Endothelial cell of umbilical vein (primary cell): Measurements from ENCODE around the gene SETD9. TPM values are rescaled to one million over a fixed set of nuclear protein-coding genes. Genes with fewer than 3 reads are reported as not detected.

Source experiments
- BruUV-seq: library from RNA; stranded (reverse); fragments of 400-500 nt; replicated peaks from 2 replicates; lab custom pipeline; 2021; lab: Mats Ljungman, UMichigan
- CTCF ChIA-PET: fragments of 300-600, 350-600 bp; sonication (Branson Sonifier 250); formaldehyde crosslinking; loops from one replicate; lab custom pipeline; 2021; ENCODE audit warnings: antibody characterized with exemption, inconsistent platforms; lab: Charles Lee
- POLR2A ChIA-PET: fragments of 300-600, 350-600 bp; sonication (Branson Sonifier 250); formaldehyde crosslinking; loops from one replicate; lab custom pipeline; 2021; ENCODE audit warnings: antibody characterized with exemption, inconsistent platforms; lab: Charles Lee
- DNase-seq: peaks from one replicate; pipeline ENCODE4 v3.0.0-alpha.2; 2011; ENCODE audit warnings: low read depth, low spot score
- FAIRE-seq: peaks from 2 replicates; lab custom pipeline; 2011; peaks lifted over from hg19 to GRCh38; lab: Jason Lieb, UNC
- H2AFZ ChIP-seq: 2 replicates; pipeline ENCODE4 v1.6.0; 2012; ENCODE audit warnings: low read depth, low read length, control low read depth, inconsistent platforms
- H3K27ac ChIP-seq: 2 replicates; pipeline ENCODE4 v1.5.1; 2011; ENCODE audit warnings: low read depth, mild to moderate bottlenecking, control low read depth, low read length, moderate library complexity; ENCODE audit not compliant: insufficient read depth
- H3K27me3 ChIP-seq, 2 experiments: 2 replicates each; pipeline versions ENCODE4 v1.6.0 to v1.6.1; 2011; ENCODE audit warnings: low read length in 2 of 2, mixed read lengths in 1 of 2; ENCODE audit not compliant: control insufficient read depth in 2 of 2, insufficient read depth in 2 of 2
- H3K36me3 ChIP-seq, 2 experiments: 2 replicates in 1 of 2; 3 replicates in 1 of 2; pipeline ENCODE4 v1.5.1; 2011; ENCODE audit warnings: low read length in 2 of 2, mild to moderate bottlenecking in 1 of 2, moderate library complexity in 1 of 2; ENCODE audit not compliant: control insufficient read depth in 2 of 2, insufficient read depth in 2 of 2; ENCODE audit errors: extremely low read depth in 1 of 2
- H3K4me1 ChIP-seq: 3 replicates; pipeline ENCODE4 v1.5.1; 2011; ENCODE audit warnings: mild to moderate bottlenecking, low read length; ENCODE audit not compliant: control insufficient read depth, insufficient read depth; ENCODE audit errors: extremely low read depth
- H3K4me2 ChIP-seq: 2 replicates; pipeline ENCODE4 v1.6.1; 2011; ENCODE audit warnings: low read length, control low read depth, mixed read lengths; ENCODE audit not compliant: insufficient read depth
- H3K4me3 ChIP-seq, 3 experiments: fragments of 200-600 bp in 1 of 3; sonication (generic), shearing (Covaris generic) in 1 of 3; replicated peaks in 1 of 3; 2 replicates each; pipeline ENCODE4 v1.5.1; 2011 to 2016; ENCODE audit warnings: control low read depth in 3 of 3, low read length in 3 of 3, mild to moderate bottlenecking in 2 of 3, inconsistent platforms in 1 of 3, low read depth in 1 of 3, moderate library complexity in 1 of 3; ENCODE audit not compliant: insufficient read depth in 1 of 3
- H3K79me2 ChIP-seq: 2 replicates; pipeline ENCODE4 v1.6.0; 2012; ENCODE audit warnings: low read length, inconsistent platforms; ENCODE audit not compliant: control insufficient read depth, insufficient read depth
- H3K9ac ChIP-seq: replicated peaks from 2 replicates; pipeline ENCODE3; 2011; ENCODE audit warnings: low read length, control low read depth; ENCODE audit not compliant: insufficient read depth; ENCODE audit errors: extremely low read depth
- H3K9me1 ChIP-seq: replicated peaks from 3 replicates; pipeline ENCODE4 v1.6.0; 2011; ENCODE audit warnings: mild to moderate bottlenecking, low read length; ENCODE audit not compliant: control insufficient read depth, insufficient read depth; ENCODE audit errors: extremely low read depth
- H3K9me3 ChIP-seq: replicated peaks from 2 replicates; pipeline ENCODE4 v1.5.1; 2012; ENCODE audit warnings: low read length, inconsistent platforms; ENCODE audit not compliant: control insufficient read depth, insufficient read depth
- H4K20me1 ChIP-seq: replicated peaks from 2 replicates; pipeline ENCODE3; 2011; ENCODE audit warnings: mild to moderate bottlenecking, low read length; ENCODE audit not compliant: control insufficient read depth, insufficient read depth; ENCODE audit errors: extremely low read depth
- CTCF ChIP-seq, 2 donors: IDR thresholded peaks; 1 replicate in 1 of 2; 2 replicates in 1 of 2; pipeline ENCODE4 v1.5.1; 2011; ENCODE audit warnings: low read length in 2 of 2, mild to moderate bottlenecking in 2 of 2, moderate library complexity in 2 of 2, control low read depth in 1 of 2, inconsistent platforms in 1 of 2, low read depth in 1 of 2; ENCODE audit not compliant: insufficient read depth in 1 of 2; ENCODE audit errors: extremely low read depth in 1 of 2
- EZH2 ChIP-seq: IDR thresholded peaks from 2 replicates; pipeline ENCODE4 v1.6.1; 2012; ENCODE audit warnings: borderline replicate concordance, low read depth, mild to moderate bottlenecking, moderate library complexity, low read length, inconsistent platforms; ENCODE audit not compliant: severe bottlenecking
- FOS ChIP-seq: IDR thresholded peaks from 2 replicates; pipeline ENCODE4 v1.6.1; 2011; ENCODE audit warnings: mild to moderate bottlenecking, low read length, moderate library complexity, borderline replicate concordance; ENCODE audit not compliant: insufficient read depth
- GATA2 ChIP-seq: IDR thresholded peaks from 2 replicates; pipeline ENCODE4 v1.7.0; 2011; ENCODE audit warnings: low read depth, mild to moderate bottlenecking, moderate library complexity, mixed read lengths, low read length; ENCODE audit not compliant: insufficient read length, insufficient read depth
- JUN ChIP-seq: IDR thresholded peaks from 2 replicates; pipeline ENCODE4 v1.6.1; 2011; ENCODE audit warnings: borderline replicate concordance, low read depth; ENCODE audit not compliant: insufficient read length, insufficient read depth
- MAX ChIP-seq: IDR thresholded peaks from 2 replicates; pipeline ENCODE4 v1.6.1; 2011; ENCODE audit not compliant: insufficient read depth, insufficient read length
- MYC ChIP-seq: IDR thresholded peaks from one replicate; pipeline ENCODE4 v1.6.1; 2011; ENCODE audit warnings: mild to moderate bottlenecking, low read depth, low read length
- POLR2A ChIP-seq: IDR thresholded peaks from 2 replicates; pipeline ENCODE4 v1.6.1; 2012; ENCODE audit warnings: low read depth, mild to moderate bottlenecking, control low read depth, low read length
- POLR2AphosphoS5 ChIP-seq: IDR thresholded peaks from 2 replicates; pipeline ENCODE4 v1.6.1; 2012; ENCODE audit warnings: low read depth, mild to moderate bottlenecking, control low read depth, low read length, moderate library complexity; ENCODE audit not compliant: insufficient read depth
- dilution Hi-C: fragments of 300-500 bp; cut with MboI; formaldehyde crosslinking; loops from one replicate; pipeline ENCODE4 v1.15.0; 2019; ENCODE audit warnings: low sequenced_read_pairs; ENCODE audit not compliant: extremely low pct_ligation_motif_present
- intact Hi-C: fragments of 100-400 bp; cut with micrococcal nuclease; formaldehyde crosslinking; loops from one replicate; pipeline ENCODE4 v1.10.0; 2022
- polyA plus RNA-seq, 4 experiments: library from polyadenylated mRNA; depleted of rRNA in 3 of 4; stranded (reverse) in 3 of 4; unstranded in 1 of 4; fragments of >200 nt; gene quantifications; 2 replicates each; pipeline versions ENCODE4 v1.2.1 to v1.2.3, GENCODE V29; 2011 to 2012; ENCODE audit warnings: missing spikeins in 1 of 4
- total RNA-seq: library from RNA; stranded (reverse); gene quantifications from 2 replicates; pipeline ENCODE4 v1.2.3, GENCODE V29; 2021

The SETD9 gene
- total and polyA plus RNA-seq, 2 donors (not counting 3 experiments of a cell fraction or from before 2014, with no cell fraction given) = 7.1 to 7.9 TPM

DNA sequence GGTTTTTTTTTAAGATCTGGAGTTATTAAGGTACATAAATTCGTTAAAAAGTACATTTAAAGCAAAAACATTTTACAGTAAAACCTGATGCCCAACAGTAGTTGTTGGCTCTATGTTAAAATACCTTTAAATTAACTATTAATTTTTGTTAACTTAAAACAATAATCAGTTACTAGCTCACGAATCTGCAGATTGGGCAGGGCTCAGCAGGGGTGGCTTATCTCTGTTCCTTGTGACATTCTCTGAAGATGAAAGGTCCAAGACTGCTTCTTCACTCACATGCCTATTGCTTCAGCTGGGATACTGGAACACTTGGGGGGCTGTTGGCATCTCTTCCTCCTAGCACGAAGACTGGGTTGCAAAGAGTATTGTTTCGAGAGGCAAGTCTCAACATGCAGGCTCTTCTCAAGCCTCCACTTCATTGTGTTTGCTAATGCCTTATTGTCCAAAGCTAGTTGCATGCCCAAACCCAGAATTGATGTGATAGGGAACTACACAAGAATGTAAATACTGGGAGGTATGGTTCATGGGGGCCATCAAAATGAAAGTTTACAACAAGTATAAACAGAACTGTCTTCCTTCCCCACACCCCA lies 47.4 kb upstream of the SETD9 start:
- Histone ChIP-seq H3K9me1 (no peaks in the 10 kb centered on the region), H3K4me1 (no peaks in the 10 kb centered on the region), H2AFZ (no peak overlapping the region), H3K36me3 (peaks cover 2 to 10% of the 10 kb centered on the region in 2 experiments), H3K9me3 (no peaks in the 10 kb centered on the region), H3K4me3 (no peak overlapping the region), H4K20me1 (no peaks in the 10 kb centered on the region), H3K4me2 (no peak overlapping the region), H3K27ac (no peak overlapping the region), H3K9ac (no peak overlapping the region), H3K79me2 (no peaks in the 10 kb centered on the region), H3K27me3 (no peaks in the 10 kb centered on the region)
- POLR2A ChIA-PET = no interaction called here
- FAIRE-seq (no peak), DNase-seq (no peak)
- CTCF ChIA-PET = interaction anchor here (1.2 kb wide), 1 partner anchor 925 kb away, joined by 3 read pairs; no protein-coding TSS in a partner anchor
- TF ChIP-seq CTCF (IDR thresholded peaks at IDR 0.05; ENCODE audit: extremely low read depth in 1 of 2, insufficient read depth in 1 of 2, low read depth in 1 of 2, low read length in 2 of 2) = no peak
- TF ChIP-seq EZH2 = no peak
- TF ChIP-seq POLR2AphosphoS5 = no peak
- no peak for TF ChIP-seq MYC
- no peak for TF ChIP-seq POLR2A
- TF ChIP-seq GATA2 = no peak
- no peak for TF ChIP-seq FOS
- TF ChIP-seq MAX = no peak
- TF ChIP-seq JUN = no peak
- BruUV-seq = no TSS peak
- intact Hi-C loops (no loop called here), dilution Hi-C loops (no loop called here)
